ACHN (cell line): ENCODE measurements around the gene RUFY4.
"Not testable (repeated sequence)": the region's sequence is repeated elsewhere in the genome, so short reads cannot be mapped to it uniquely, and the experiment has no call there.

Experiments used
- DNase-seq: peaks from one replicate; pipeline ENCODE4 v3.0.0-alpha.2; 2015
- in situ Hi-C: cut with HindIII; loops from 2 replicates; pipeline ENCODE4 v1.10.0; 2017; ENCODE audit warnings: low sequenced_read_pairs, low pct_ligation_motif_present, low pct_unique_long_range_greater_than_20kb

RUFY4 gene

DNA sequence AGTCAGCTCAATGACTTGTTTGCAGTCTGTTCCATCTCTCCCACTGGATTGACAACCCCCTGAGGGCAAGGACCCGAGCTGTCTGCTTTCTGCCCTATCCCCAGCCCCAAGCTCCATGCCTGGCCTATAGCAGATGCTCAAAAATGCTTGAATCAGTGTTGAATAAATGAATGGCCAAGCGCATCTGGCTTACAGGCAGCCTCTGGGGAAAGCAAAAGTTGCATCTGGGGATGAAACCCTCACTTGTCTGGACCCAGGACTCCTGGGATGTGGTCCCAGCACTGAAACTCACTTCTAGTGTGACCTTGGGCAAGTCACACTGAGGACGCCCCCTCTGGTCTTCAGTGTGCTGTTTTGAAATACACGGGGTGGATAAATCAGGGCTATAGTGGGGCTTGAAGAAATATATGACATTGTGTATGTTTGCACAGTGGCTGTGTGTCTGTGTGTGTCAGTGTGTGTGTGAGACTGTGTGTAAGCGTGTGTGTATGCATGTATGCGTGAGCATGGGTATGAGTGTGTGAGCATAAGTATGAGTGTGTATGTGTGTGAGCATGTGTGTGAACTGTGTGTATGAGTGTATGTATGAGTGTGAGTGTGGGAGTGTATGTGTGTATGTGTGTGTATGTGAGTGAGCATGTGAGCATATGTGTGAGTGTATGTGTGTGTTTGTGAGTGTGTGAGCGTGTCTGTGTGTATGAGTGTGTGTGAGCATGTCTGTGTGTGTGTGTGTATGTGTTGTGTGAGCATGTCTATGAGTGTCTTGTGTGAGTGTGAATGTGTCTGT, 38.5 kb upstream of the RUFY4 start:
- in situ Hi-C loops, result no loop called here

DNA sequence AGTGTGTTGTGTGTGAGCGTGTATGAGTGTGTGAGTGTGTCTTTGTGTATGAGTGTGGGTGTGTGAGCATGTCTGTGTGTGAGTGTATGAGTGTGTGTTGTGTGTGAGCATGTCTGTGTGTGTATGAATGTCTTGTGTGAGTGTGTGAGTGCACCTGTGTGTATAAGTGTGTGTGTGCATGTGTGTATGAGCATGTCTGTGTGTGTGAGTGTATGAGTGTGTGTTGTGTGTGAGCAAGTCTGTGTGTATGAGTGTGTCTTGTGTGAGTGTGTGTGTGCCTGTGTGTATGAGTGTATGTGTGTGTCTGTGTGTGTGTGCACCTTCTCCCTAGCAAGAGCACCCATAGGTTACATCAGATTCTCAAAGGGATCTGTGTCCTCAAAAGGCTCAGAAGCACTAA, 37.8 kb upstream of the RUFY4 start:
- in situ Hi-C loops, result no loop called here
- DNase-seq, result no peak

More for the DNA sequence above, 38.5 kb upstream of the RUFY4 start:
- DNase-seq, result no peak

DNA sequence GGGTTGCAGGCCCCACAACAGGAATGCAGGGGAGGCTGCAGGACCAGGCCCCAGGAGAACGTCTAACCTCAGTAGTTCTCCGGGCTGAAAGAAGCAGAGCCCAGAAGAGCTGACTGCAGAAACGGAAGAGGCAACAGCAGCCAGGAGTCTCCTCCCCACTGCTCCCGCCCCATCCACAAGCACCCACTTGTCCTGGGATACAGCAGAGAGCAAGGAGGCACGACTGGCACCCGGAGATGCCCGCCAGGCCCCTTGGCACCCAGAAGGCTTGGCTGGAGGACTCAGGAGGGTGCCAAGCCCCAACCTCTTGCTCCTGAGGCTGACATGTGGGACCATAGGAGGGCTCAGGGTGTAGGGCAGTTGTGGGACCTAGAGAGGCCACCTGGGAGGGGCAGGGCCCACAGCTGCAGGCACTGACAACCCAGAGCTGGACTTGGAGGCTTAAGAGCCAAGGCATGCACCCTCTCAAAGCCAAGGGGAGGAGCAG, 37.2 kb upstream of the RUFY4 start:
- in situ Hi-C loops, result no loop called here
- DNase-seq, result no peak

DNA sequence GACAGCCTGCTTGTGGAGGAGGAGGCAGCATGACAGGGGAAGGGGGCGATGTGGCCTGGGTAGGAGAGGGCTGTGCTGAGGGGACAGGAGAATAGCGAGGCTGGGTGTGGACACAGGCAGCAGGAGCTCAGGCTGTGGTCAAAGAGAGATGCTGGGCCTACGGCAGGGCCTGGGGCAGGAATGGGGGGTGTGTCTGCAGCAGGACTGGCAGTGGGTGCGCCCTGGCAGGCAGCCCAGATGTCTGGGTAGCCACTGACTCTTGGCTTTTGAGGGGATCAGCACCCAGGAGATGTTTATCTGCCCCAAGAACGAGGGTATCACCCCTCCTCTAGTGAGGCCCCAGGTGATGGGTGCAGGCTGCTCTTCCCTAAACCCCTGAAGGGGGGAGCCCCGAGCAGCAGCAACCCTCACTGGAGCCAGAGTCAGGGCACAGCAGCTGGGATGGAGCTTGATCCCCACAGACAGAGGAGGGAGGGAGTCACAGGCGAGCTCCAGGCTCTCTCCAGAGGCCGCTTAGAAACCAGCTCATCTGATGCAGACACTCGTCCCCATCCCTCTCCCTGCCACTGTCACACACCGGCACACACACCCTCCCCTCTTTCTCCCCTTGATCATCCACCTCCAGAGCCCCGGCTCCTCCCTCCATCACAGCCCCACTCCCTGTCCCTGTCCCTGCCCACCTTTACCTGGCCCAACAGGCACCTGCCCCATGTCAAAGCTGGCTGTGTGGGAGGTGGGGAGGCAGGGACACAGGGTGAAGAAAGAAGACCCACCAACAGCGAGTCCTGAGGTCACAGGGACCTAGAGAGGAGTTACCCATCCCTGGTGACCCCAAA, 36.5 kb upstream of the RUFY4 start:
- in situ Hi-C loops, result no loop called here
- DNase-seq, result no peak

DNA sequence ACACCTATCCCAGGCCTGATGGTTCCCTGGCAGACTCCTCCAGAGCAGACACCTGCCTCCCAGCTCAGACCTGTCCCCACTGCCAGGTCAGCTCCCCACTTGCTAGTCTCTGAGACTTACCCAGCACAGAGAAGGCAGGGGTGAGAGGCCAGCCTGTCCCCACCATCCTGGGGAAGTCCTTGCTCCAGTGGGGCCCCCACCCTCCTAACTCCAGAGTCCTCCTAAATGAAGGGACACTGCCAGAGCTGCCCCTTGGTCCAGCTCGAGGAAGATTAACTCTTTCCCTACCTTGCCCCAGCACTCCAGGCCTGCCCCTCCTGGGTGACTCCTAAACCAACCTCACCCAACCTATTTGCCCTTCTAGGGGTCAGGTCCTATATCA, 35.9 kb upstream of the RUFY4 start:
- in situ Hi-C loops, result no loop called here
- DNase-seq, result no peak

DNA sequence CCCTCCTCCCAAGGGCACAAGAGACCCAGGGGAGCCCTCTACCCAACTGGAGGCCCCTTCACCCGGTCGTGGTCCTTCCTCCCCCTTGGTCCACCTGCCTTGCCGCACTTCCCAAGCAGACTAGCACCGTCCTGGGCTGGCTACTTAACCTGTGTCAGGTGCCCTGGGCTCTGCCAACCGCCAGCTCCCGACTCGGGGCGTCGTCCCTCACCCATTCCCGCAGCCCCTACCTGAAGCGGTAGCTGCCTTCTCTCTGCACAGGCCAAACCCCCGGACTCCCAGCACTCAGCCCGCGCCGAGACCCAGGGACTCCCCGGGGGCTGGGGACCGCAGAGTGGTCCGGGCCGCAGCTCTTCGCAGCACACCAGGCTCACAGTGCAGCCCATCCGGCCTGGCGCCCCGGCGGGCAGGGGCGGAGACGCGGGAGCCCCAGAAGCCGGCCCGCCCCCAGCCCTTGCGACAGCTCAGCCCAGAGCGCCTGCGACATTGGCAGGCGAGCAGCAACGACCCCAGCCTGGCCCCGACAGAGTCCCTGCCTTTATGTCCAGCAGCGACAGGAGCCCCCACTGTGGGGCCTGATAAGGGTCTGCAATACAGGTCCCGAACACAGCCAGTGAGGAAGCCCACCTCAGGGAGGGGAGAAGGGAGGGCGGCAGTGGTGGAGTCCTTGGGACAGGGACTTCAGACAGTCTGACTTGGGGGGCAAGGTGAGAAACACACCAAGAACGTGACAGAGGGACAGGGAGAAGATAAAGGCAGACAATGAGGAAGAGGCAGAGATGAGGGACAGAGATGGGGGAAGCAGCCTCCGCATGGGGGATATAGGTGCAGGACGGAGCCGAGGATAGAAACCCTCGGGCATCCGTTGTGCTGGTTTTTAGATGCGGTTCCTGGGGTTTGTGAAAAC, 35.2 kb upstream of the RUFY4 start:
- DNase-seq, result no peak
- in situ Hi-C loops, result no loop called here

DNA sequence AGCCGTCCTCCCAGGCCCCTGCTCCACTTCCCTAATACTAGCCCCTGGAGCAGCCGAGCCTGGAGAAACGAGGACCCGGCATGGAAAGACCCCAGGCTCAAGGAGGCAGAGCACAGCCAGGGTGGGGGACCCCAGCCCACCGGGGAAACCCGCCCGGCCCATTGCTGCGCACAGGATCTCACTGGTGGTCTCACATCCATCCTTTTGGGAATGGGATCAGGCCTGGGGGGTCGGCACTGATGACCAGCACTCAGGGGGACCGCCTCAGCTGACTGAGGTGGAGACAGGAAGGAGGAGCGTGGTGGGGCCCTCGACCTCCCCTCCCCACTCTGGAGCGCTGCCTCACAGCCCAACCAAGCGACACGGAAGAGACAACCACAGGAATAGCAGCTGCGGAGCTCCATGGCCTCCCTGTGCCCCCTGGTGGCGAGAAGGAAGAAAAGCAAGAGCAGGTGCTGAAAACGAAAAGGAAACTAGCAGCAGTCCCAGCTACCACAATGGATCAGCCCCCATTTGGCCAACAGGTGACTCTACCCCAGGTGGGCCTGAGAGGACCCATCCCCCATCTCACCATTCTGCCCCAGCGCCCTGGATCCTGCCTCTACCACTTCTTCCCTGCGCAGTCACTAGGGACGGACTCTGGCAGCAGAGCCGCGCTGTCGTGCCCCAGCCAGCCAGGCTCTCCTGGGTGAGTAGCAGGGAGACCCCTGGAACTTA, 34.4 kb upstream of the RUFY4 start:
- peak; percentile 69 for DNase-seq
- in situ Hi-C loops, result not testable (repeated sequence)

DNA sequence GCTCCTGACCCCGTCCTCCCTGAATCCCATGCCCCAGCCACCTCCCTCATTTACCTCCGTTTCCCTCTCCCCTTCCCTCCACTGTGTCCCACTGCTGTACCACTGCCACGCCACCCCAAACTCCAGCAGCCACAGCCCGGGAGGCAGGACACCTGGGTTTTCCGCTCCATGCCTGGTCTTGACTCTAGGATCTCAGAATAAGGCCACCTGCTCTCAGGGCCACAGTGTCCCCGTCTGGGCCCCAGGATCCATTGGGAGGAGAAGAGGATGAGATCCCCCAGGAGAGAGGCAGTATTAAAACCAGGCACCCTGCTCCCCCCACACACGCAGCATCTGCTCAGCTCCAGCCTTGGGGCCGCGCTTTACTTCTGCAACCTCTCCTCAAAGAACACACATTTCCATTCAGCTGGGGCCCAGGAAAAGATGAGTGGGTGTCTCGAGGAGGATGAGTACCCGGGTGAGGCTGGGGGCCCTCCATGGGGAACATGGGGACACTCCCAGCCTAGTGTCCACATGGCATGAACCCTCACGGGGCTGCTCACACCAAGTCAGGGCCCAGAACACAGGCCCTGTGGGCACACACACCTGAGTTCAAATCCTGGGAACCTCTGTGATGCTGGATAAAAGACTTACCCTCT, 33.5 kb upstream of the RUFY4 start:
- in situ Hi-C loops, result no loop called here
- no peak for DNase-seq

DNA sequence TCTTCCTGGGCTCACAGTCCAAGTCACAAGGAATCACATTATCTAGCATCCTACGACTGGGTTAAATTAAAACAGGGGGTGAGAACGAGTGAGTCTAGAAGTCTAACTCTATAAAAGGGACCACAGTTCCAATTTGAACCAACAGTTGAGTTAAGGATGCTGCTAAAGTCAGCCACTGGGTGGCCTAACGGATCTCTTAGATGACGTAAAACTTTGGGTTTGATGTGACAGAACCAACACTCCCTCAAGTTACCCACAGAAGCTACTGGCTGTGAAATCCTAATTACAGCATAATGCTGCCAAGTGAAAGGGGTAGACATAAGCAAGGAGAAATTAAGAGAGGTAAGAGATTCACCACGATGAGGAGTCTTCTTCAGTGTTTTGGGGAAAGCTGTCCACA, 32.7 kb upstream of the RUFY4 start:
- in situ Hi-C loops, result no loop called here
- no peak for DNase-seq

DNA sequence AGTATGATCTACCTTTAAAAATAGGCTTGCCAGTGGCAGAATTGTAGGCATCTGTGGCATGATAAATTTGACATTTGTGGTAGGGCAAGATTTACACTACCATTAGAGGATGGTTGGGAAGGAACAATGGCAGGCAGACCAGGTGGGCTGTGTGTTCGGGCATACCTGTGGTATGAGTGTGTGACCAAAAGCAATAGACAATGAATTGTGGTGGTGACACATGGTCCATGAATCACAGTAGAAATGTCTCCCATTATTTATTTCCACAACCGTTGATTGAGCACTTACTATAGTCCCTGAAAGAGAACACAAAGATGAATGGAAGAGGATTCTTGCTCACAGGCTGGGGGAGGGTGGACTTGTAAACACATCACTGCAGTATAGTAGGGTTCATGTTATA, 29.9 kb upstream of the RUFY4 start:
- in situ Hi-C loops, result no loop called here
- DNase-seq, result no peak

DNA sequence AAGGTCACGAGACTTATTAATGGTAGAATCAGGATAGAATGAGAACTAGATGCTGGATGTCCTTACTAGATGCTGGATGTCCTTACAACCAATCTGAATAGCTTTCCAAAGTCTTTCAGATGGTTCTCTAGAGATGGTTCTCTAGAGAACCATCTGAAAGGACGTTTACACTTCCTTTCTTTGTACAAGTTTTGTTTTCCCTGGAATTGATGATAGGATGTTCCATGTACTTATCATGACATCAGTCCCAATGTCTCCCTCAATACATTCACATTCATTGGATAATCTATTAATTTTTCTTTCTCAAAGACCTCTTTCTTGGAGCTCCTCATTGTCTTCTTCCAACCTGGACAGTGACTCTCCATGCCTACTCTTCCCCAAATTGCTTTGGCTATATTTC, 28.2 kb upstream of the RUFY4 start:
- in situ Hi-C loops, result no loop called here
- DNase-seq, result no peak

DNA sequence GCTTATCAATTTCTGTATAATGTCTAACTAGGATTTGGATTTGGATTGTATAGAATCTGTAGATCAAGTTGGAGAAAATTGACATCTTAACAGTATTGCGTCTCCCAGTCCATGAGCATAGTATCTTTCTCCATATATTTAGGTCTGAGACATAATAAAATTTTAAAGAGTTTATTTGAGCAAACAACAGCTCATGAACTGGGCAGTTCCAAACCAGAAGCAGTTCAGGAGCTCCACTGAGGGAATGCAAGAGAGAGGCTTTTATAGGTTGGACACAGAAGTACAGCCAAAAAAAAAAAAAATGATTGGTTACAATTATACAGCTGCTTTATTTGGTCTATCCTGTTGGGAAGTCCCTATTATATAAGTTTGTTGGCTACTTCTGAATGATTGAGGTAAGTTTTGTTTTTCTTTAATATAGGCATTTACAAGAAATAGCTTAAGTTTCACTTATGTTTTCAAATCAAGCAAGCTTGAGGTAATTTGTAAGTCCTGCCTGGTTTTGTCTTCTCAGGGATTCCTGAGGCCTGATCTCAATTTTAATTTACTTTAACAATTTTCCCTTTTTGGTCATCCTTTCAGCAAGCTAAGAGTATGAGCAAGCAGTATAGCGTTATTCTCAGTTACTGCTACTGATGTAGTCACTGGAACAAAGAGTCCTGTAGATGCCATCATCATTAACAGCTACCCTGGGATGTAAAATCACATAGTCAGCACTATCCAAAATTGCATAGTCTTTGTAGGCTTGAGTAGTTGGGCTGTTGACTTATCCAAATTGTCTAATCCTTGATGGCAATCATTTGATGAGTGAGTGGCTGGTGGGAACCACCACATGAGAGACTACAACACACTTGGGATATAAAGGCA, 27.5 kb upstream of the RUFY4 start:
- in situ Hi-C loops, result no loop called here
- no peak for DNase-seq

DNA sequence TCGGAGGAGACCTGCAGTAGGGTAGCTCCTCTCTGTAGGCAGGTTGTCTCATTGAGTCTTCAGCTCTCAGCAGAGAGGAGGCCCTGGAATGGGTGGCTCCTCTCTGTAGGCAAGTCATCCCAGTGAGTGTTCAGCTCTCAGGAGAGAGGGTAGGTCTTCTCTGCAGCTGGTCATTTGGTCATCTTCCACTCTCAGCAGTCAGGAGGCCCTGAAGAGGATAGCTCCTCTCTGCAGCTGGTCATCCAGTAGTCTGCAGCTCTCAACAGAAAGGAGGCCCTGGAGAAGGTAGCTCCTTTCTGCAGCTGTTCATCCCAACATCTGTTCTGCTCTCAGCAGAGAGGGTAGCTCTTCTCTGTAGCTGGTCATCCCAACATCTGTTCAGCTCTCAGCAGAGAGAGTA, 26.0 kb upstream of the RUFY4 start:
- in situ Hi-C loops, result no loop called here
- DNase-seq, result no peak

DNA sequence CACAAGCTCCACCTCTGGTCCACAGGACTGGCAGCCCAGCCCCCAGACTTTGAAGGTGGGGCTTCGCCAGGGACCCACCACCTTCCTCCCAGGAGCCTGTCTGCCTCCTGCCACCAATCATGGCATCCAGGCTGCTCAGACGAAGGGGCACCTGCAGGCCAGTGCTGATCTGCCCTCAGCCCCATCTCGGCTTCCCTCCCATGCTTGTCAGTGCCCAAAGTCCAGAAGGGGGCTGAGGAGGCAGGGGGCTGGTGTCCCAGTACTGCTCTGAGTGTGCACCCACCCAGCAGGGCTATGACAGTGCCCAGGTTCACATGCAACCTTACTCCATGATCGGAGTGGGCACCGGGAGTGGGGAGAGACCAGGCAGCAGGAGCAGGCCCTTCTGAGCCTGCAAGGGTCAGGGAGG, 25.3 kb upstream of the RUFY4 start:
- in situ Hi-C loops, result no loop called here
- DNase-seq, result no peak

DNA sequence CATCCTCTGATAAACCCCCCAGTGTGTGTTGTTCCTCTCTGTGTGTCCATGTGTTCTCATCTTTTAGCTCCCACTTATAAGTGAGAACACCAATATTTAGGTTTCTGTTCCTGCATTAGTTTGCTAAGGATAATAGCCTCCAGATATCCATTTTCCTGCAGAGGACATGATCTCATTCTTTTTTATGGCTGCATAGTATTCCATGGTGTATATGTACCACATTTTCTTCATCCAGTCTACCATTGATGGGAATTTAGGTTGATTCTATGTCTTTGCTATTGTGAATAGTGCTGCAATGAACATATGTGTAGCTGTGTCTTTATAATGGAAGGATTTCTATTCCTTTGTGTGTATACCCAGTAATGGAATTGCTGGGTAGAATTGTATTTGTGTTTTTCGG, 24.5 kb upstream of the RUFY4 start:
- in situ Hi-C loops, DNase-seq: not testable (repeated sequence)

DNA sequence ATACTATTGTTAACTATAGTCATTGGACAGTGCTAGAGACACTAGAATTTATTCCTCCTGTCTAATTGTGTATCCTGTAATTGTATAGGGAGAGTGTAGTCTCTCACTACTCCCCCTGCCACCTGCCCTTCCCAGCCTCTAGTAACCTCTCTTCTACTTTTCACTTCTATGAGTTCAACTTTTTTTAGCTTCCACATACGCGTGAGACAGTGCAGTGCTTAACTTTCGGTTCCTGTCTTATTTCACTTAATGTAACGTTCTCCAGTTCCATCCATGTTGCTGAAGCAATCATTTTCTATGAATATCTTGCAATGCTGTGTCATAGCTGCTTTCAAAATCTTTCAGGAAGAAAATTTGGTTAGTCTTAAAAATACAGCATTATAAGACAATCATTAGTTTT, 22.8 kb upstream of the RUFY4 start:
- in situ Hi-C loops, result no loop called here
- no peak for DNase-seq
